CD14-positive monocyte (primary cell): Measurements from ENCODE around the gene TRPM2. TPM values are rescaled to one million over a fixed set of nuclear protein-coding genes. Genes with fewer than 3 reads are reported as not detected.
A peak's percentile ranks its signal among the peaks of the same experiment; 100 is the strongest.

Experiments used
- DNase-seq, 3 donors: peaks; one replicate each; pipeline ENCODE4 v3.0.0-alpha.2; 2011 to 2022
- H2AFZ ChIP-seq: 2 replicates; pipeline ENCODE4 v1.6.0; 2012; ENCODE audit warnings: mild to moderate bottlenecking, low read depth, low read length, inconsistent platforms; ENCODE audit not compliant: insufficient read depth, poor library complexity, severe bottlenecking
- H3K27ac ChIP-seq, 2 donors: 1 replicate in 1 of 2; 2 replicates in 1 of 2; pipeline ENCODE4 v1.5.1; 2012 to 2013; ENCODE audit warnings: low read length in 2 of 2, control low read depth in 1 of 2, inconsistent platforms in 1 of 2, low read depth in 1 of 2, mild to moderate bottlenecking in 1 of 2
- H3K27me3 ChIP-seq, 2 donors: one replicate each; pipeline versions ENCODE4 v1.6.0 to v1.6.1; 2011 to 2013; ENCODE audit warnings: low read length in 2 of 2; ENCODE audit not compliant: control insufficient read depth in 2 of 2, insufficient read depth in 2 of 2
- H3K36me3 ChIP-seq, 2 donors: replicated peaks in 1 of 2; 1 replicate in 1 of 2; 2 replicates in 1 of 2; pipeline versions ENCODE4 v1.5.1 to v1.6.1; 2012 to 2013; ENCODE audit warnings: low read length in 2 of 2, control low read depth in 1 of 2, inconsistent platforms in 1 of 2, mild to moderate bottlenecking in 1 of 2; ENCODE audit not compliant: insufficient read depth in 2 of 2, control insufficient read depth in 1 of 2
- H3K4me1 ChIP-seq, 2 donors: 1 replicate in 1 of 2; 2 replicates in 1 of 2; pipeline versions ENCODE4 v1.5.1 to v1.6.1; 2012 to 2013; ENCODE audit warnings: low read length in 2 of 2, control low read depth in 1 of 2, inconsistent platforms in 1 of 2, mild to moderate bottlenecking in 1 of 2, moderate library complexity in 1 of 2; ENCODE audit not compliant: insufficient read depth in 2 of 2, control insufficient read depth in 1 of 2
- H3K4me2 ChIP-seq: replicated peaks from 2 replicates; pipeline ENCODE3; 2012; ENCODE audit warnings: low read length, moderate library complexity, mild to moderate bottlenecking; ENCODE audit not compliant: poor library complexity, severe bottlenecking; ENCODE audit errors: extremely low read depth
- H3K4me3 ChIP-seq, 3 experiments: fragments of 200-600 bp in 1 of 3; sonication (generic) in 1 of 3; replicated peaks in 1 of 3; 1 replicate in 2 of 3; 2 replicates in 1 of 3; pipeline ENCODE4 v1.5.1; 2011 to 2013; ENCODE audit warnings: low read length in 3 of 3, mild to moderate bottlenecking in 3 of 3, control low read depth in 2 of 3, low read depth in 2 of 3, inconsistent platforms in 1 of 3, moderate library complexity in 1 of 3
- H3K79me2 ChIP-seq: 2 replicates; pipeline ENCODE4 v1.6.0; 2012; ENCODE audit warnings: mild to moderate bottlenecking, control low read depth, inconsistent platforms, low read length, moderate library complexity; ENCODE audit not compliant: insufficient read depth
- H3K9ac ChIP-seq: 2 replicates; pipeline ENCODE4 v1.6.0; 2017; ENCODE audit warnings: low read length, mild to moderate bottlenecking; ENCODE audit not compliant: insufficient read depth, poor library complexity, severe bottlenecking
- H3K9me3 ChIP-seq, 2 donors: replicated peaks in 1 of 2; 1 replicate in 1 of 2; 2 replicates in 1 of 2; pipeline versions ENCODE4 v1.5.1 to v1.6.1; 2012 to 2013; ENCODE audit warnings: low read length in 2 of 2, control low read depth in 1 of 2; ENCODE audit not compliant: control insufficient read depth in 1 of 2, insufficient read depth in 1 of 2
- H4K20me1 ChIP-seq: 2 replicates; pipeline ENCODE4 v1.6.0; 2012; ENCODE audit warnings: mild to moderate bottlenecking, low read length, control low read depth, moderate library complexity; ENCODE audit not compliant: insufficient read depth
- H3K27ac Mint-ChIP-seq, 7 donors: one replicate each; pipeline ENCODE4 v1.8.0; 2020; ENCODE audit warnings: mild to moderate bottlenecking in 7 of 7, mixed read lengths in 7 of 7, moderate library complexity in 6 of 7, inconsistent platforms in 2 of 7
- H3K27me3 Mint-ChIP-seq, 3 donors: one replicate each; pipeline ENCODE4 v1.8.0; 2021 to 2022; ENCODE audit warnings: low read depth in 3 of 3, mild to moderate bottlenecking in 3 of 3, mixed read lengths in 3 of 3, moderate library complexity in 3 of 3, inconsistent platforms in 1 of 3
- H3K36me3 Mint-ChIP-seq, 2 donors: one replicate each; pipeline ENCODE4 v1.8.0; 2020; ENCODE audit warnings: mixed read lengths in 2 of 2, inconsistent platforms in 1 of 2, mild to moderate bottlenecking in 1 of 2
- H3K4me1 Mint-ChIP-seq: one replicate; pipeline ENCODE4 v1.8.0; 2020; ENCODE audit warnings: mild to moderate bottlenecking, mixed read lengths
- H3K4me3 Mint-ChIP-seq, 2 donors: one replicate each; pipeline ENCODE4 v1.8.0; 2020; ENCODE audit warnings: mild to moderate bottlenecking in 2 of 2, mixed read lengths in 2 of 2, moderate library complexity in 1 of 2
- H3K9me3 Mint-ChIP-seq, 7 donors: one replicate each; pipeline ENCODE4 v1.8.0; 2020 to 2022; ENCODE audit warnings: mixed read lengths in 7 of 7, mild to moderate bottlenecking in 6 of 7, moderate library complexity in 6 of 7, inconsistent platforms in 2 of 7
- CTCF ChIP-seq: fragments of 200-600 bp; IDR thresholded peaks from one replicate; pipeline ENCODE4 v1.8.0; 2022; ENCODE audit warnings: antibody characterized with exemption, mild to moderate bottlenecking
- WGBS: methylation state at CpG from one replicate; pipeline ENCODE4 v1.1.5; 2013; ENCODE audit warnings: missing lambda C conversion rate; ENCODE audit not compliant: insufficient coverage; 5-methylcytosine and 5-hydroxymethylcytosine counted together
- intact Hi-C, 2 donors: fragments of 100-400 bp; cut with micrococcal nuclease; formaldehyde crosslinking; loops; one replicate each; pipeline versions ENCODE4 v1.15.0 to v1.15.1; 2023
- polyA plus RNA-seq, 3 donors: library from polyadenylated mRNA; depleted of rRNA in 1 of 3; unstranded in 2 of 3; stranded (reverse) in 1 of 3; fragments of 300-500 nt in 2 of 3; fragments of >200 nt in 1 of 3; fragmentation: Illumina TruSeq in 2 of 3; gene quantifications; 1 replicate in 2 of 3; 2 replicates in 1 of 3; pipeline ENCODE4 v1.2.3, GENCODE V29; 2012 to 2021

Gene TRPM2
- polyA plus RNA-seq, 3 donors, result 7.6 to 21.6 (median 12.2) TPM

DNA sequence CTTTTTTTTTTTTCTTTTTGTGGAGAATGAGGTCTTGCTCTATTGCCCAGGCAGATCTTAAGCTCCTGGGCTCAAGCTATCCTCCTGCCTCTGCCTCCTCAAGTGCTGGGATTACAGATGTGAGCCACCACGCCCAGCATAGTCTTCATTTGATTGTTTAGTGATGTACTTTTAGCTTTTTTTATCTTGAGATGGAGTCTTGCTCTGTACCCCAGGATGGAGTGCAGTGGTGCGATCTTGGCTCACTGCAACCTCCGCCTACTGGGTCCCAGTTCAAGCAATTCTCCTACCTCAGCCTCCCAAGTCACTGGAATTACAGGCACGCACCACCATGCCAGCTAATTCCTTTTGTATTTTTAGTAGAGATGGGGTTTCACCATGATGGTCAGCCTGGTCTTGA lies 77.9 kb downstream of the TRPM2 start:
- no peak for DNase-seq
- no peak overlapping the region for H3K4me2 ChIP-seq
- H3K4me3 ChIP-seq, result no peak overlapping the region
- peaks cover 57 to 80% of the 10 kb centered on the region in 2 donors for H3K36me3 ChIP-seq
- H2AFZ ChIP-seq, result no peak overlapping the region
- no peaks in the 10 kb centered on the region for H3K4me1 ChIP-seq
- H3K27ac Mint-ChIP-seq, result no peak overlapping the region
- no peak overlapping the region for H3K27ac ChIP-seq
- no peaks in the 10 kb centered on the region for H3K4me1 Mint-ChIP-seq
- peaks cover 66 to 74% of the 10 kb centered on the region in 2 donors for H3K36me3 Mint-ChIP-seq
- WGBS, result 100% methylated on average over 1 of the region's 4 CpGs
- peaks cover 4 to 20% of the 10 kb centered on the region in 2 donors for H3K9me3 ChIP-seq
- no peak overlapping the region for H3K9ac ChIP-seq
- H3K79me2 ChIP-seq, result no peaks in the 10 kb centered on the region
- TF ChIP-seq CTCF, result no peak
- H3K27me3 Mint-ChIP-seq, result no peaks in the 10 kb centered on the region
- peaks cover 9% of the 10 kb centered on the region for H4K20me1 ChIP-seq
- no peak overlapping the region for H3K4me3 Mint-ChIP-seq
- peaks cover 12 to 24% (median 14%) of the 10 kb centered on the region in 7 donors for H3K9me3 Mint-ChIP-seq
- intact Hi-C loops, result no loop called here
- no peaks in the 10 kb centered on the region for H3K27me3 ChIP-seq

DNA sequence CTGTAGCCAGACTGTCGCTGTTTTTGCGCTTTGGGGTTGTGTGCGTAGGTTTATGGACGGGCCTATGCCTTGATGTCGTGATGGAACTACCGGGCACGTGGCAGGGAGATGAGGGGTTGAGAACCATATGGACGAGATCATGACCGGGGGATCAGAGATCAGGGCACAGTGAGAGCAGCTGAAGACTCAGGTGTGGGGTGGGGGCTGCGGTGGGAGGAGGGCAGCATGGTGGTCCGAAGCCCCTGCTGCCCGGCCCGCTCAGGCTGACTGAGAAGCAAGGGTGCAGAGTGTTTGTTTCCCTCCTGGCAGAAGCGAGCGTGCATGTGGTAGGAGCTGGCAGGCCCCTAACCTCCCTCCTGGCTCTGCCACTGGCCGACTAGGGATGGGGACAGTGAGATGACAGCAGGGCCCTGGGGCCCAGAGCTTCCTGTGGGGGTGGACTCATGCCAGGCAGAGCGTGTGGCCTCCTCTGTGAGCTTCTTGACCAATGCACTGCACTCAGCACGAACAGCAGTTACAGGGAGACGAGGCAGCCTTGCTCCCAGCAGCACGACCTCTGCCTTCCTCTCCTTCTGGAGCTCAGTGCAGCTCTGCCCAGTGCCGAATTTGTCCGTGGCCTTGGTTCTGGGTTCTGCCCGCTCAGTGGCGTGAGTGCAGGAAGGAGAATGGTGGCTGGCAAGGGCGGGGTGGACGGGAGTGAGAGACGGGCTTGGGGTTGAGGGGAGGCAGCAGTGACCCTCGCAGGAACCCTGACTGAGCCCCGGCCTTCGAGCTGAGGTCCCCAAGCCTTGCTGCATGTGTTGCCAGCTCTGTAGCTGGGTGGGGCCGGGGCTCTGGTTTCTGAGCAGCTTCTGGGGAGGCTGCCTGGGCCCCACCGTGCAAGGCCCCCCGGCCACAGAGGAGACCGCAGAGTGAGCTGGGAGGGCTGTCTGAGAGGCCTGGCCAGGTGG lies 79.7 kb downstream of the TRPM2 start:
- intact Hi-C loops, result no loop called here
- Mint-ChIP-seq H3K27me3 (no peaks in the 10 kb centered on the region), H3K4me1 (no peaks in the 10 kb centered on the region), H3K4me3 (no peak overlapping the region), H3K27ac (peak overlapping the region in 3 of 7 donors; percentile 12 to 77 (median 36)), H3K9me3 (peaks cover 0 to 12% (median 6%) of the 10 kb centered on the region in 7 donors), H3K36me3 (peaks cover 64 to 74% of the 10 kb centered on the region in 2 donors)
- TF ChIP-seq CTCF, result no peak
- peaks cover 4 to 6% of the 10 kb centered on the region in 2 donors for H3K9me3 ChIP-seq
- H3K36me3 ChIP-seq, result peaks cover 61 to 80% of the 10 kb centered on the region in 2 donors
- H3K9ac ChIP-seq, result no peak overlapping the region
- H2AFZ ChIP-seq, result no peak overlapping the region
- H3K4me2 ChIP-seq, result no peak overlapping the region
- H4K20me1 ChIP-seq, result peaks cover 13% of the 10 kb centered on the region
- no peak overlapping the region for H3K4me3 ChIP-seq
- 96% methylated on average over 30 of the region's 34 CpGs for WGBS
- no peaks in the 10 kb centered on the region for H3K4me1 ChIP-seq
- no peaks in the 10 kb centered on the region for H3K27me3 ChIP-seq
- no peak overlapping the region for H3K27ac ChIP-seq
- H3K79me2 ChIP-seq, result no peaks in the 10 kb centered on the region
- DNase-seq, result no peak
